Liver (tissue), 9 donors: ENCODE data around the gene LAMA2. TPM values are rescaled to one million over a fixed set of nuclear protein-coding genes. Genes with fewer than 3 reads are reported as not detected.

ENCODE experiments used
- DNase-seq: peaks from one replicate; pipeline ENCODE4 v3.0.0-alpha.2; 2017; ENCODE audit warnings: low spot score
- H3K27ac ChIP-seq, 2 donors: one replicate each; pipeline ENCODE4 v1.7.0; 2013; ENCODE audit warnings: inconsistent platforms in 2 of 2, low read length in 2 of 2, control low read depth in 1 of 2, low read depth in 1 of 2, mild to moderate bottlenecking in 1 of 2
- H3K27me3 ChIP-seq, 4 donors: one replicate each; pipeline versions ENCODE4 v1.6.1 to v1.7.0; 2013; ENCODE audit warnings: low read length in 3 of 4, inconsistent platforms in 1 of 4, mild to moderate bottlenecking in 1 of 4, moderate library complexity in 1 of 4; ENCODE audit not compliant: control insufficient read depth in 4 of 4, insufficient read depth in 4 of 4
- H3K36me3 ChIP-seq, 4 donors: one replicate each; pipeline versions ENCODE4 v1.6.1 to v1.7.0; 2013; ENCODE audit warnings: low read length in 3 of 4, mild to moderate bottlenecking in 3 of 4, low read depth in 1 of 4, moderate library complexity in 1 of 4; ENCODE audit not compliant: control insufficient read depth in 4 of 4, insufficient read depth in 3 of 4
- H3K4me1 ChIP-seq, 4 donors: one replicate each; pipeline versions ENCODE4 v1.6.1 to v1.7.0; 2013; ENCODE audit warnings: low read length in 3 of 4, mild to moderate bottlenecking in 3 of 4, moderate library complexity in 1 of 4; ENCODE audit not compliant: control insufficient read depth in 4 of 4, insufficient read depth in 4 of 4
- H3K4me3 ChIP-seq, 3 donors: one replicate each; pipeline versions ENCODE4 v1.6.1 to v1.7.0; 2013; ENCODE audit warnings: low read length in 3 of 3, control low read depth in 1 of 3, low read depth in 1 of 3, mild to moderate bottlenecking in 1 of 3
- H3K9ac ChIP-seq, 2 donors: one replicate each; pipeline ENCODE4 v1.7.0; 2013; ENCODE audit warnings: low read length in 2 of 2, mild to moderate bottlenecking in 2 of 2, moderate library complexity in 2 of 2, control low read depth in 1 of 2, low read depth in 1 of 2
- H3K9me3 ChIP-seq, 4 donors: one replicate each; pipeline versions ENCODE4 v1.6.1 to v1.7.0; 2013; ENCODE audit warnings: low read length in 3 of 4; ENCODE audit not compliant: control insufficient read depth in 4 of 4
- CTCF ChIP-seq: fragments of 150-350 bp; IDR thresholded peaks from 2 replicates; pipeline ENCODE4 v1.5.1; 2017; ENCODE audit warnings: improper control_type of control experiment, low read depth, low read length; ENCODE audit not compliant: missing input control
- EGR1 ChIP-seq, 2 donors: IDR thresholded peaks; 2 replicates each; pipeline ENCODE4 v1.6.1; 2016 to 2018; ENCODE audit warnings: antibody characterized with exemption in 2 of 2, low read depth in 2 of 2
- FOXA1 ChIP-seq: IDR thresholded peaks from 2 replicates; pipeline ENCODE4 v1.6.1; 2016; ENCODE audit warnings: antibody characterized with exemption
- FOXA2 ChIP-seq: IDR thresholded peaks from 2 replicates; pipeline ENCODE4 v1.6.1; 2016; ENCODE audit warnings: antibody characterized with exemption
- GABPA ChIP-seq, 2 donors: IDR thresholded peaks in 1 of 2; conservative IDR thresholded peaks in 1 of 2; 2 replicates each; pipeline ENCODE4 v1.6.1; 2016; ENCODE audit warnings: antibody characterized with exemption in 2 of 2, mild to moderate bottlenecking in 1 of 2, moderate library complexity in 1 of 2
- HNF4A ChIP-seq, 2 donors: conservative IDR thresholded peaks; 2 replicates each; pipeline ENCODE4 v1.6.1; 2016; ENCODE audit warnings: antibody characterized with exemption in 2 of 2, mild to moderate bottlenecking in 2 of 2
- HNF4G ChIP-seq: IDR thresholded peaks from 2 replicates; pipeline ENCODE4 v1.6.1; 2016; ENCODE audit warnings: antibody characterized with exemption
- JUND ChIP-seq, 2 donors: IDR thresholded peaks; 2 replicates each; pipeline ENCODE4 v1.6.1; 2016; ENCODE audit warnings: antibody characterized with exemption in 2 of 2
- NR2F2 ChIP-seq: IDR thresholded peaks from 2 replicates; pipeline ENCODE4 v1.6.1; 2016; ENCODE audit warnings: antibody characterized with exemption
- RAD21 ChIP-seq, 2 donors: IDR thresholded peaks; 2 replicates each; pipeline ENCODE4 v1.6.1; 2016; ENCODE audit warnings: antibody characterized with exemption in 2 of 2, mild to moderate bottlenecking in 2 of 2
- REST ChIP-seq: IDR thresholded peaks from 2 replicates; pipeline ENCODE4 v1.6.1; 2016; ENCODE audit warnings: antibody characterized with exemption, mild to moderate bottlenecking
- RXRA ChIP-seq, 2 donors: IDR thresholded peaks; 2 replicates each; pipeline ENCODE4 v1.6.1; 2017 to 2018; ENCODE audit warnings: antibody characterized with exemption in 2 of 2, mild to moderate bottlenecking in 1 of 2
- SP1 ChIP-seq: IDR thresholded peaks from 2 replicates; pipeline ENCODE4 v1.6.1; 2018; ENCODE audit warnings: antibody characterized with exemption, mild to moderate bottlenecking
- TAF1 ChIP-seq: conservative IDR thresholded peaks from 2 replicates; pipeline ENCODE4 v1.6.1; 2016; ENCODE audit warnings: antibody characterized with exemption, mild to moderate bottlenecking
- YY1 ChIP-seq: IDR thresholded peaks from 2 replicates; pipeline ENCODE4 v1.6.1; 2016; ENCODE audit warnings: antibody characterized with exemption, mild to moderate bottlenecking
- ZBTB33 ChIP-seq: IDR thresholded peaks from 2 replicates; pipeline ENCODE4 v1.6.1; 2016; ENCODE audit warnings: antibody characterized with exemption
- WGBS: extraction: QIAGEN DNeasy Blood & Tissue Kit; methylation state at CpG from one replicate; pipeline ENCODE4 v1.1.7; 2013; 5-methylcytosine and 5-hydroxymethylcytosine counted together
- polyA plus RNA-seq, 2 donors: library from polyadenylated mRNA; stranded (reverse) in 1 of 2; unstranded in 1 of 2; fragments of 200-250 nt in 1 of 2; fragments of >200 nt in 1 of 2; fragmentation: Nextera tagmentation in 1 of 2; extraction: Ambion mirVana in 1 of 2; gene quantifications; one replicate each; pipeline versions ENCODE4 v1.2.1 to v1.2.3, GENCODE V29; 2013 to 2015
- total RNA-seq, 2 donors: library from RNA; depleted of rRNA; stranded (reverse); fragments of >200 nt; gene quantifications; one replicate each; pipeline ENCODE4 v1.2.3, GENCODE V29; 2014
- TF ChIP-seq, protein P1 (sequence below): IDR thresholded peaks from 2 replicates; pipeline ENCODE4 v1.6.1; 2016; ENCODE audit warnings: antibody characterized with exemption
- TF ChIP-seq, protein P2 (sequence below): IDR thresholded peaks from 2 replicates; pipeline ENCODE4 v1.6.1; 2016; ENCODE audit warnings: antibody characterized with exemption
- donor health status: healthy.
- donor health status: healthy.
- donor health status: healthy.
- donor health status: healthy.
- donor health status: healthy.

LAMA2 gene
- total and polyA plus RNA-seq, 4 donors: 1.3 to 17.0 (median 3.0) TPM

DNA sequence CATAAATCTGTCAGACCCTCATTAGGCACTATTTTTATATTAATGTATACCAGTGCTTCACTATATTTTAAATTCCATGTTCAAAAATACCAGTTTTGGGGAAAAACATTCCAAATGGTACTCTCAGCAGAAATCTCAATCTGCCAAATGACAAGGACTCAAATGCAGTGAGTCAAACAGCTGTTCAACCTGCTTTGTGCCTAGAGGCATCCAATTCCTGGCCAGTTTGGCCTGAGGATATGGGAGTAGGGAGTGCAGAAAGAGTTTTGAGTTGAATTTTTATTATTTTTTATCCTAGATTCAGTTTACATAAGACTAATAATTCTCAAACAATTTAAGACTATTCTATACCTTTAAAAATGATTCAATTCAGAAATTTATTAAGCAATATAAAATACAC is 216.8 kb downstream of the LAMA2 start:
- Histone ChIP-seq H3K4me3 (no peak overlapping the region), H3K27ac (no peak overlapping the region), H3K4me1 (no peaks in the 10 kb centered on the region), H3K9ac (no peak overlapping the region), H3K9me3 (no peaks in the 10 kb centered on the region), H3K27me3 (no peaks in the 10 kb centered on the region), H3K36me3 (no peaks in the 10 kb centered on the region)
- TF ChIP-seq TAF1: no peak
- no peak for TF ChIP-seq GABPA (IDR thresholded peaks at IDR 0.05 in 1 of 2, conservative IDR thresholded peaks at IDR 0.05 in 1 of 2)
- no peak for TF ChIP-seq YY1
- TF ChIP-seq REST: no peak
- TF ChIP-seq, protein P1, sequence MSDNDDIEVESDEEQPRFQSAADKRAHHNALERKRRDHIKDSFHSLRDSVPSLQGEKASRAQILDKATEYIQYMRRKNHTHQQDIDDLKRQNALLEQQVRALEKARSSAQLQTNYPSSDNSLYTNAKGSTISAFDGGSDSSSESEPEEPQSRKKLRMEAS: no peak
- no peak for TF ChIP-seq NR2F2
- TF ChIP-seq JUND (IDR thresholded peaks at IDR 0.05): no peak
- TF ChIP-seq FOXA1: no peak
- no peak for TF ChIP-seq FOXA2
- TF ChIP-seq SP1: no peak
- no peak for TF ChIP-seq HNF4A (conservative IDR thresholded peaks at IDR 0.05)
- no peak for TF ChIP-seq RXRA (IDR thresholded peaks at IDR 0.05)
- TF ChIP-seq EGR1 (IDR thresholded peaks at IDR 0.05; ENCODE audit: low read depth in 2 of 2): no peak
- TF ChIP-seq CTCF: no peak
- TF ChIP-seq ZBTB33: no peak
- TF ChIP-seq, protein P2, sequence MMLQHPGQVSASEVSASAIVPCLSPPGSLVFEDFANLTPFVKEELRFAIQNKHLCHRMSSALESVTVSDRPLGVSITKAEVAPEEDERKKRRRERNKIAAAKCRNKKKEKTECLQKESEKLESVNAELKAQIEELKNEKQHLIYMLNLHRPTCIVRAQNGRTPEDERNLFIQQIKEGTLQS: no peak
- no peak for TF ChIP-seq RAD21 (IDR thresholded peaks at IDR 0.05)
- TF ChIP-seq HNF4G: no peak
- DNase-seq: no peak

DNA sequence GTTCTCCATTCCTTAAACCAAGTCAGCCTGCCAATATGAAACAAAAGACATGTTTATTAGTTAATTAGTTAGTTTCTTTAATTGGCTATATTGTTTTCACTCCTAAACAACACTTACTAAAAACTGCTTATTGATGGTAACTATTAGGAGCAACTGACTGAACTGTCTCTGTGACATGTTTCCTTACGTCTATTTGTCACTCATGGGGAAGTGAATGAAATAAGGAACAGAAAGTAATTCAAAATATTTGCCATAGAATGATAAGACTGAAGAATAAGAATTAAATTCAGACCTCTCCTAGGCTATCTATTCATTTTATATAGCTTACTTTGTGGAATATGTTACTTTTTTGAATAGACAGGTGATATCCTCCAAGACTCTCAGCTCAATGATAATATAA is 217.2 kb downstream of the LAMA2 start:
- Histone ChIP-seq H3K27ac (no peak overlapping the region), H3K4me1 (no peaks in the 10 kb centered on the region), H3K9me3 (no peaks in the 10 kb centered on the region), H3K36me3 (no peaks in the 10 kb centered on the region), H3K9ac (no peak overlapping the region), H3K4me3 (no peak overlapping the region), H3K27me3 (no peaks in the 10 kb centered on the region)
- no peak for DNase-seq
- WGBS: 74% methylated on average over 1 of the region's 1 CpG
- TF ChIP-seq HNF4G: no peak
- no peak for TF ChIP-seq RAD21 (IDR thresholded peaks at IDR 0.05)
- TF ChIP-seq YY1: no peak
- TF ChIP-seq JUND (IDR thresholded peaks at IDR 0.05): no peak
- TF ChIP-seq, protein P2: no peak
- no peak for TF ChIP-seq FOXA2
- no peak for TF ChIP-seq GABPA (IDR thresholded peaks at IDR 0.05 in 1 of 2, conservative IDR thresholded peaks at IDR 0.05 in 1 of 2)
- TF ChIP-seq FOXA1: no peak
- no peak for TF ChIP-seq RXRA (IDR thresholded peaks at IDR 0.05)
- TF ChIP-seq SP1: no peak
- TF ChIP-seq, protein P1: no peak
- TF ChIP-seq REST: no peak
- TF ChIP-seq TAF1: no peak
- no peak for TF ChIP-seq NR2F2
